ENCODE measurements around the gene ZSCAN32.

Gene ZSCAN32

DNA sequence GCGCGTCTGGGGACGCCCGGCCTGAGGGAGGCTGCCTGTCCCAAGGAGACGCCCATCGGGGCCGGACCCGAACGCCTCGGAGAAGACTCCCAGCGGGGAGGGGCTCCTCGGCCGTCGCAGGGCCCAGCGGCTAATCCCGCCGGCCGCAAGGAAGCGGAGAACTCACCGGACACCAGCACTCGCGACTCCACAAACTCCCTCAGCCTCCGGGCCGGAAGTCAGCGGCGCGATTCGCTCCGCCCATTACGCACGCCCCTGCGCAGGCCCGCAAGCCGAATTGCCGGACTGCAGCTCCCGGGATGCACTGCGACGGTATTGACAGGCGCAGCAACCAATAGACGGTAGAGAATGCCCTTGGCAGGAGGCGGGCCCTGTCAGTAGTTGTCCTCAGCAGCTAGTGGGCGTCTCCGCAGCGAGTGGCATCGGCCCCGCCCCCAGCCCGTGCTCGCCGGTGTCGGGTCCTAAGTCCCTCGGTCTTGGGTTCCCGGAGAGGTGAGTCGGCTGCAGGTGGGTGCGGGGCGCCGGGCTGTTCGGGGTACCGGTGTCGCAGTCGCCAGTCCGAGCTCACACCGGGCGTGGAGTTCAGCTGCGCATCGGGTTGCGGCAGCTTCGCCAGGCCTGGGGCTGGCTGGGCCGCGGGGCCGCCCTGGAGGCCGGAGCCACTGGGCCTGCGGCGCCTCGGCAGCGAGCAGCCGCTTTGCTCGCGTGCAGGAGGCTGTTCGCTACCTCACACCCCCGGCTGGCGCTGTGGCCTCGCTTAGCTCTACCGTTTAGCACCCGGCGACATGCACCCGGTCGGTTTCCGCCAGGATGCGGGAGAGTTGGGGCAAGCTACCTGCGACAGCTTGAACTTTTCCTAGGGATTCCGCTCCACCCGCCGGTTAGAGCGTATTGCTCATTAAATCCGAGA is at the start of gene ZSCAN32, which contains the start of gene ZNF174:
TSS of gene ZSCAN32 (minus strand) at position 226 of the 910 bp plus-strand sequence. CDS start 3,447 bp downstream, outside the sequence.
TSS of gene ZNF174 (plus strand) at position 437 of the 910 bp plus-strand sequence. CDS start 790 bp downstream, outside the sequence.
- TF ChIP-seq, protein P1, sequence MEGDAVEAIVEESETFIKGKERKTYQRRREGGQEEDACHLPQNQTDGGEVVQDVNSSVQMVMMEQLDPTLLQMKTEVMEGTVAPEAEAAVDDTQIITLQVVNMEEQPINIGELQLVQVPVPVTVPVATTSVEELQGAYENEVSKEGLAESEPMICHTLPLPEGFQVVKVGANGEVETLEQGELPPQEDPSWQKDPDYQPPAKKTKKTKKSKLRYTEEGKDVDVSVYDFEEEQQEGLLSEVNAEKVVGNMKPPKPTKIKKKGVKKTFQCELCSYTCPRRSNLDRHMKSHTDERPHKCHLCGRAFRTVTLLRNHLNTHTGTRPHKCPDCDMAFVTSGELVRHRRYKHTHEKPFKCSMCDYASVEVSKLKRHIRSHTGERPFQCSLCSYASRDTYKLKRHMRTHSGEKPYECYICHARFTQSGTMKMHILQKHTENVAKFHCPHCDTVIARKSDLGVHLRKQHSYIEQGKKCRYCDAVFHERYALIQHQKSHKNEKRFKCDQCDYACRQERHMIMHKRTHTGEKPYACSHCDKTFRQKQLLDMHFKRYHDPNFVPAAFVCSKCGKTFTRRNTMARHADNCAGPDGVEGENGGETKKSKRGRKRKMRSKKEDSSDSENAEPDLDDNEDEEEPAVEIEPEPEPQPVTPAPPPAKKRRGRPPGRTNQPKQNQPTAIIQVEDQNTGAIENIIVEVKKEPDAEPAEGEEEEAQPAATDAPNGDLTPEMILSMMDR (IDR thresholded peaks at IDR 0.05; ENCODE audit: insufficient read depth, low read length, poor library complexity, severe bottlenecking), result no peak
- Histone ChIP-seq H3K27me3 (replicated peaks; ENCODE audit: control insufficient read depth, insufficient read depth, low read length) (no peaks in the 10 kb centered on the region; the same call in 1 of the 2 replicates), H3K36me3 (ENCODE audit: control insufficient read depth, insufficient read depth, low read length) (peaks cover 16% of the 10 kb centered on the region), H3K4me3 (replicated peaks; ENCODE audit: low read depth, low read length) (peak within 1 kb of the TSS; percentile 72)
- DNase-seq (ENCODE audit: extremely low read depth, insufficient read length), result peak; percentile 100

DNA sequence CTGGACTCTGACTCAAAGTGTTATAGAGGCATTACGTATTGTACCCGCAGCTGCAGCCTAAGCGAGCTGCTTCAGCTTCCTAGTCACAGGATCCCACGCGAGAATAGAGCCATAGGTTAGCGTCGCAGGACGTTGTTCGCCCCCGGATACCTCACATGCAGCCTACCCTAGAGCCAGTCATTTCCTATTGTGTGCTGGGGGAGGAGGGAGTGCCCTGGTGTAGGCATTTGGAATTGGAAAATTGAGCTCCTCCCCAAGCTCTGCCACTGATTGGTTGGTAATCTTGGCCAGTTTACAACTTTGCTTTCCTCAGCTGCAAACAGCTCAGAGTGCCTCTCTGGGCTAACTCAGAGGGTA is 43.2 kb upstream of the ZSCAN32 start:
- no peak for DNase-seq (ENCODE audit: extremely low read depth, insufficient read length)
- peak overlapping the region; percentile 77 for H3K4me3 ChIP-seq (replicated peaks; ENCODE audit: low read depth, low read length)
- TF ChIP-seq, protein P1 (IDR thresholded peaks at IDR 0.05; ENCODE audit: insufficient read depth, low read length, poor library complexity, severe bottlenecking), result no peak
- no peaks in the 10 kb centered on the region for H3K36me3 ChIP-seq (ENCODE audit: control insufficient read depth, insufficient read depth, low read length)
- H3K27me3 ChIP-seq (replicated peaks; ENCODE audit: control insufficient read depth, insufficient read depth, low read length), result no peaks in the 10 kb centered on the region

DNA sequence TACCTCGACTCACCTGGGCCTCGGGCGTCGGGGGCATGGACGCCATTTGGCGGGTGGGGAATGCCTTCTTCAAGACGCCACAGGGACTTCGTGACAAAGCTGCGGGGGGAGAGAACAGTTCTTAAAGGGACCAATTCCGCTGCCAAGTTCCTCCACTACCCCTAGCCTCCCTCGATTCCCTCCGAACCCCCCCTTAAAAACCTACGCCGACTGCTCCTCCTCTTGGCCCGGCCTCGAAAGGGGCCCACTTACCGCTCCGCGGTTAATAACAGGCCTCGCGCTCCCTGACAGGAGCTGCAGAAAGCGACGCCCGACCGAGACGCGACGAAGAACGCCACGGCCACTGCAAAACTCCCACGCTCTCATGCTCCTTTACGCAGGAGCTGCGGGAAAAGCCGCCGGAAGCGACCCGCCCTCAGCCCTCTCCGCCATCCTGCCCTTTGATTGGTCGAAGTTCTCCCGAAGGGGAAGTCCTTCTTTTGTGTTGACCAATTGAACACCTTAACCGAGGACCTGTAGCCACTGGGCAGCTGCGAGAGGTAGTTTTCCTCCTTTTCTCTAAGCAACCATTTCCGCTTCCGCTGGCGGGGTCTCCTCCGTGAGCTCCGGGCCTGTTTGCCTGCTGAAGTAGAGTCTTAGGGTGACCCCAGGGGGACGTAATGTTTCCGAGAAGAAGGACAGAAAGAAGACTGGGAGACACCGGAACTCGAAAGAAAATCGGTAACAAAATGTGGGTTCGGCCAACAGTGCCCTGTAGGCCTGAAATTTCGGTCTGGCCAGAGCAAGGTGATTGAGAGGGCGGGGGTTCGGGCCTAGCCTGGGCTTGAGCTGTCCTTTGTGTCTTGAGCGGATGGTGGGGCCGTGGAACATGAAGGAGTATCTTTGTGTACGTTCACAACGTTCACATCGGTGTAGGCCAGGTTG is 42.6 kb upstream of the ZSCAN32 start, which contains the start of the genes NAA60 and ZNF597:
TSS of gene NAA60 (plus strand) at position 573 of the 924 bp plus-strand sequence. CDS start 32,548 bp downstream, outside the sequence.
TSS of gene ZNF597 (minus strand) at position 397 of the 924 bp plus-strand sequence. CDS start at position 46, 351 bp downstream.
- TF ChIP-seq, protein P1 (IDR thresholded peaks at IDR 0.05; ENCODE audit: insufficient read depth, low read length, poor library complexity, severe bottlenecking), result no peak
- no peaks in the 10 kb centered on the region for H3K27me3 ChIP-seq (replicated peaks; ENCODE audit: control insufficient read depth, insufficient read depth, low read length)
- DNase-seq (ENCODE audit: extremely low read depth, insufficient read length), result peak; percentile 87
- no peaks in the 10 kb centered on the region for H3K36me3 ChIP-seq (ENCODE audit: control insufficient read depth, insufficient read depth, low read length)
- peak within 1 kb of the TSS; percentile 77 for H3K4me3 ChIP-seq (replicated peaks; ENCODE audit: low read depth, low read length)

DNA sequence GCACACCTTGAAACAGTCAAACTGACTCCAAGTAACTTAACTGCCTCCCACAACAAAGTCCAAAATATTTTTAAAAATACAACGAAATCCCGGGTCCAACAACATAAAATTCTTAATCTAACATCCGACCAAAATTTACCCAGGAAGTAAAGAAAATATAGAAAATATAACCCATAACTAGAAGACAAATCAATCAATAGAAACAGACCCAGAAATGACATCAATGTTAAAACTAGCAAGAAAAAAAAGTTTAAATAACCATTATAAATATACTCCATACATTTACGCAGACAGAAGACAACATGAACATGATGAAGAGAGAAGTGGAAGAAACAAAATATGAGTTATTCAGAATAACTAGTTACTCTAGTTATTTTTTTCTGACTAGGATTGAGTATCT is 38.8 kb upstream of the ZSCAN32 start:
- Histone ChIP-seq H3K4me3 (replicated peaks; ENCODE audit: low read depth, low read length) (no peak overlapping the region), H3K36me3 (ENCODE audit: control insufficient read depth, insufficient read depth, low read length) (peaks cover 2% of the 10 kb centered on the region; the same call in 1 of the 2 replicates), H3K27me3 (replicated peaks; ENCODE audit: control insufficient read depth, insufficient read depth, low read length) (no peaks in the 10 kb centered on the region)
- TF ChIP-seq, protein P1 (IDR thresholded peaks at IDR 0.05; ENCODE audit: insufficient read depth, low read length, poor library complexity, severe bottlenecking), result no peak
- DNase-seq (ENCODE audit: extremely low read depth, insufficient read length), result no peak

DNA sequence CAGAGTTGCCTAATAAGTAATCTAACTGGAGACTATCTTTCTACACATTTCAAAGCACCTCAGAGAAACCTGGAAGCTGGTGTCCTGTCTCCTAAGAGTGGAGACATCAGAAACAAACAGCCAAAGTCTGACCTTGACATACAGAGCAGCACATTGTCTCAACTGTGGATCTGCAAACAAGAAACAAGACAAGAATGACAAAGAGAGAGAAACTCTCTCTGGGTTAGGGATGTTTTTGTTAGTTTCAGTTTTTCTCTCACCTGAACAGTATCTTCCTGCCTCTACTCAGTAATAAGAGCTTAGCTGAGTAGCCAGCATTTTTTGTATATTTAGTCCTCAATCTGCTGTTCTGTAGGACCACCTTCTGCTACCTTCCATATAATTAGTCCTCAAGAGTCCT is 33.6 kb upstream of the ZSCAN32 start:
- Histone ChIP-seq H3K36me3 (ENCODE audit: control insufficient read depth, insufficient read depth, low read length) (peaks cover 2% of the 10 kb centered on the region; the same call in 1 of the 2 replicates), H3K27me3 (replicated peaks; ENCODE audit: control insufficient read depth, insufficient read depth, low read length) (no peaks in the 10 kb centered on the region), H3K4me3 (replicated peaks; ENCODE audit: low read depth, low read length) (no peak overlapping the region)
- no peak for DNase-seq (ENCODE audit: extremely low read depth, insufficient read length)
- TF ChIP-seq, protein P1 (IDR thresholded peaks at IDR 0.05; ENCODE audit: insufficient read depth, low read length, poor library complexity, severe bottlenecking), result no peak
